HG03571 (cell line): ENCODE measurements around the gene CD101.
A peak's percentile ranks its signal among the peaks of the same experiment; 100 is the strongest.

Experiments
- ATAC-seq: cut with Tn5 transposase; IDR thresholded peaks from one replicate; pipeline ENCODE4 v1.9.1; 2021; ENCODE audit not compliant: unreplicated experiment

Gene CD101

DNA sequence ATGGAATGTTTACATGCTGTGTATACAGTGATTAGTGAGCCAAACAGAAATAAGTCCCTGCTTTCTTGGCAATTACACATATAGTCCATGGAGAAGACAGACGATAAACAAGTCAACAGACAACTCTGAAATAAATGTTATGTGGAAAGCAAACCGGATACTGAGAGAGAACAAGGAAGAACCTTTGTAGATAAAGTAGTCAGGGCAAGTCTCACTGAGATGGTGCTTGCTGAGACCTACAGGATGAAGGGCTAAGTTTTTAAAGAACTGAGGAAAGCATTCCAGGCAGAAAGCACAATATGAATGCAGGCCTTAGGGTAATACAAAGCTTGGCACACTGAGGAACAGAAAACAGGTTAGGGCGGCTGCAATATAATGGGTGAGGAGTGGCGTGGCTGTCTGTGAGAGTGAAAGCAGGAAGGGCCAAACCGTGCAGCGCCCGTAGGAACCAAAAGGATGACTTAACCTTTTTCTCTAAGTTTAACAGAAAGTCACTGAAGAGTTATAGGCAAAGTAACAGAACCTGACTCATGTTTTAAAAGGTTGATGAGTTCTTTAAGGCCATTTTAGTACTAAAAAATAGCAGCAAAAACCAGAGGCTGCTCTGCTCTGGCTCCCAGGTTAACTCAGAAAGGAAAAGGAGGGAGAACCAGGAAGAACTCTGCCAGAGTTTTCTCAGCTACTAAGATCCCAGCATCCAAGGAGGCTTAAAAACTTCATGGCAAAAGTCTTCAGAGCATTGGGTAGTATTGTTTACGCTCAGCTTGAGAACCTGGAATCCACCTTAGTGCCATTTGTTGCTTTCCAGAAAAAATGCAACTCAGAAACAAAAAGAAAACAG lies 49.9 kb downstream of the CD101 start:
- ATAC-seq = peak; percentile 88

- no peak for ATAC-seq
Observed at GRCh38 chr1:117054068-117054467, 52.5 kb downstream of the CD101 start.

DNA sequence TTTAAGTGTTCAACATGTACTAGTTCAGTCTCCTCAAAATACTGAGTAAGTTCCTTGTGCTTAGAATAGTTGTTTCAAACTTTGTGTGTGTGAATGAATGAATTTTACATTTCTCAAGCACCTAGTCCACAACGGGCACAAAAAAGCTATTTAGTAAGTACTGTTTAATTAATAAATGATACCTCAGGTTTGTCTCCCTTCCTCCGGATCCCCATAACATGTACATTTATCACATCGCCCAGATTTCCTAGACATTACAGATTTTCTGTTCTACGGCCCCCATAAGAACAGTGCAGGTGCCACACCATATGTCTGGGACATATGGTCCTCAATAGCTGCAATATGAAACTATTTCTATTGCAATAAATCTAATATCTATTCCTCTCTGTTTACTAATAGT lies 57.2 kb downstream of the CD101 start:
- no peak for ATAC-seq

DNA sequence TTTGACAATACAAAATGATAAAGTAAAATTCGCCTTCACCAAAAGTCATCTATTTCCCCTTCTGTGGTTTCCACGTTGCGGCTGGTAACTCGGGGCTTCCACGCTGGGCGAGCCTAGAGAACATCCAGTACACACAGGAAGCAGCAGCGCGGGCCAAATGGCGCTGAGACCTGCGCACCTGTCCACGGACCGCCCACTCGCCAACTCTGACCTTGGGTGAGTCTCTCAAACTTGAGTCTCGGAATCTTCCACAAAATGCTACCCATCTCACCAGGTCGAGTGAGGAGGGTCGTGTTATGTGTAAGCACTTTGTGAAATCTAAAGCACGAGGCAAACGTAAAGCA lies 57.7 kb downstream of the CD101 start:
- ATAC-seq = peak; percentile 36

GRCh38 chr1:117059678-117060440 lies 58.3 kb downstream of the CD101 start, which contains the start of gene TTF2:
Gene TTF2 (plus strand): TSS chr1:117060326. CDS start chr1:117060347, 21 bp downstream.
- peak; percentile 89 for ATAC-seq

DNA sequence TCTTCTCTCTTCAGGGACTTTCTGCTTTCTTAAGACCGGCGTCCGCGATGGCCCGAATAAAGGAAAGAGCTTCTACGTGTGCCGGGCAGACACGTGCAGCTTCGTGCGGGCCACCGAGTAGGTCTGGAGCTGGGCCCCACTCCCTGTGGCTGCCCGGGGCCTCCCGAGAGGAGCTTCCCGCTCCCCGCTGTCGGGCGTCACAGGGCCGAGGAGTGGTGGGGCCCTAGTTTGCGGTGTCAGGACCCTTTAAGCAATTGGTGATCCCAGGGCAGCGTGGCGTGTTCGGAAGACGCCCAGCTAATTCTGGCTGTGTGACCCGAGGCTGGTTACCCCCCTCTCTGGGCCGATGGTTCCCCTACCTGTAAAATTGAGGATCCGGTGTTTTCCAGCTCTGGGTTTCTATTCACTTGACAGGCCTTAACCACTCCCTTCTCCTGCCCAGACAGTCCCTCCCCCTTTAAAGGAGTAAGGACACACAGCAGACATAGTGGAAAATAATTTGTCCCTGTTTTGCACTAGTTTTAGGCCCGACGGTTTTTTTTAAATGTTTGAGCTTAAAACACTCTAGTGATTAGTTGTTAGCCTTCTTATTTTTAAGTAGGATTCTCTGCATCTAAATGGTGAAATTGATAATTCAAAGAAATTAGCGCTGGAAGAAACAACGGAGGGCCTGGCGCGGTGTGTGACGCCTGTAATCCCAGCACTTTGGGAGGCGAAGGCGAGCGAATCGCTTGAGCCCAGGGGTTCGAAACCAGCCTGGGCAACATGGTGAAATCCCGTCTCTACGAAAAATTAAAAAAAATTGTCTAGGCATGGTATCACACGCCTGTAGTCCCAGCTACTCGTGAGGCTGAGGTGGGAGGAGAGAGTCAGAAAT lies 59.1 kb downstream of the CD101 start:
- ATAC-seq = peak; percentile 2

GRCh38 chr1:117061986-117062415 lies 60.4 kb downstream of the CD101 start:
- no peak for ATAC-seq

- no peak for ATAC-seq
Observed at GRCh38 chr1:117066367-117066766, 64.8 kb downstream of the CD101 start.

- ATAC-seq = peak; percentile 59
Observed at GRCh38 chr1:117067533-117068370, 66.2 kb downstream of the CD101 start.

DNA sequence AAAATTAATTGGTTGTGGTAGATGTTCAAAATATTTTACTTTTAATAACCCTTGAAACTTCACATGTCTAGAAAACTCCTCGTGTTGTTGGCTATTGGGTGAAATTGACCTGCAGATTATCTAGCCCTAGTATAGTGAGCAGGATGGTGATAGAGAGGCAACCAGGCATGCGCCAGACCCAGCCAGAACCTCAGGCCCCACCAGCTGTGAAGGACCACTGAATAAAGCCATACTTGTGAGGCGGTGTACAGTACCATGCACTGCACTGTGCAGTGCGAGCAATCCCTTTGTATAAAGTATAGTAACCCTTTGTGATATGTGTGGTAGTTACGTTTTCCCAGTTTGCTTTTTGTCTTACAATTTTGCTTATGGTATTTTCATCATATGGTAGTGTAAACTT lies 67.0 kb downstream of the CD101 start:
- ATAC-seq = no peak

GRCh38 chr1:117069220-117069844 lies 67.8 kb downstream of the CD101 start:
- no peak for ATAC-seq

DNA sequence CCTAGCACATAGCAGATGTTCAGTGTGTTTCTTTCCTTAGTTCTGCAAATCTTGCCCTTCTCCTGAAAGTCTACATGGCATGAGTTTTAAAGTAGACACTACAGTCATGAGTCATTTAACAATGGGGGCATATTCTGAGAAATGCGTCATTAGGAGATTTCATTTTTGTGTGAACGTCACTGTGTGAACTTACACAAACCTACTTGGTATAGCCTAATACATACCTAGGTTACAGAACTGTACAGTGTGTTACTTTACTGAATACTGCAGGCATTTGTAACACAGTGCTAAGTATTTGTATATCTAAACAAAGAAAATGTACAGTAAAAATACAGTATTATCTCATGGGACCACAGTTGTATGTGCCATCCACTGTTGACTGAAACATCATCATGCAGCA lies 68.6 kb downstream of the CD101 start:
- ATAC-seq = no peak

- no peak for ATAC-seq
Observed at GRCh38 chr1:117076648-117077047, 75.1 kb downstream of the CD101 start.

DNA sequence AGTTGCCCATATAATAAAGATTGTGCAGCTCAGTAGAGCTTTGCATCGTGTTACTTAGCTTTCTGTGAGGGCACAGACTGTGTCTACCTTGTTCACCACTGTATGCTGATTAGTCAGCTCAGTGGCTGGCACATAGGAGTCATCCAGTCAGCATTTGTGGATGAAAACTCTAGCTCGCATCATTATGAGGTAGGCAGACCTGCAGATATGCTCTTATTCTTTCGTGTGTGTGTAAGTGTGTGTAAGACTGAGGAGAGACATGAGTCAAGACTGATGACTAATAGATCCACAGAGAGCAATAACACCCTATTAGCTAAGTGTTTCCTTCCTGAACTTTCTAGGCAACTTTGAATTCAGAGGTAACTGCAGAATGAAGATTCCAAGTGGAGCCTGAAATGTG lies 75.7 kb downstream of the CD101 start:
- ATAC-seq = no peak

DNA sequence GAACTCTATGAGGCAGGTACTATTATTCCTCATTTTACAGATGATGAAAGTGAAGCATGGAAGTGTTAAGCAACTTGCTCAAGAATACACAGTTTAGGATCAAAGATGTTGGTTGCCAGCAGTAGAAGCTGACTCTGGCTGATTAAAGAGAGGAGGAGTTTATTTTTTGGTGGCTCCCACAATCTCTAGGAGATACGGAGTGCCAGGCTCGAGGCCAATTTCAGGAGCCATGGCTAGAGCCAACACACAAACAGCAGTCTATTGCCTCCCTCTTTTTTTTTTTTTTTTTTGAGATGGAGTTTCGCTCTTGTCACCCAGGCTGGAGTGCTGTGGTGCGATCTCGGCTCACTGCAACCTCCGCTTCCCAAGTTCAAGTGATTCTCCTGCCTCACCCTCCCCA lies 78.2 kb downstream of the CD101 start:
- no peak for ATAC-seq

- ATAC-seq = no peak
Observed at GRCh38 chr1:117084231-117084630, 82.7 kb downstream of the CD101 start.
